Adrenal gland (tissue), 5 donors: Measurements from ENCODE around the gene CYP2S1.

Experiments
- CTCF ChIP-seq, 6 experiments: fragments of 450-650 bp in 4 of 6; fragments of 200-600 bp in 2 of 6; sonication (generic) in 1 of 6; IDR thresholded peaks; 1 replicate in 5 of 6; 2 replicates in 1 of 6; pipeline versions ENCODE4 v1.5.1 to v1.8.0; 2016 to 2021; ENCODE audit warnings: antibody characterized with exemption in 6 of 6, mild to moderate bottlenecking in 2 of 6, moderate library complexity in 1 of 6
- POLR2A ChIP-seq, 2 donors: fragments of 450-650 bp; IDR thresholded peaks; one replicate each; pipeline ENCODE4 v1.6.1; 2017; ENCODE audit warnings: antibody characterized with exemption in 2 of 2, mild to moderate bottlenecking in 2 of 2, moderate library complexity in 1 of 2
- donor health status: DM: no; HTN: no; CAD: no.

- TF ChIP-seq CTCF (IDR thresholded peaks at IDR 0.05) (no peak), POLR2A (IDR thresholded peaks at IDR 0.05) (no peak)
Measured at GRCh38 chr19:41248895-41249294, 55.9 kb downstream of the CYP2S1 start.
